Gastroesophageal sphincter (tissue), 3 donors: ENCODE measurements around the gene LRIG1.

Experiments
- CTCF ChIP-seq, 4 experiments: fragments of 200-600 bp in 2 of 4; fragments of 450-650 bp in 2 of 4; sonication (generic) in 1 of 4; IDR thresholded peaks; one replicate each; pipeline ENCODE4 v1.5.1; 2017 to 2019; ENCODE audit warnings: antibody characterized with exemption in 4 of 4, mild to moderate bottlenecking in 2 of 4, moderate library complexity in 2 of 4
- EP300 ChIP-seq: sonication (generic); formaldehyde crosslinking; IDR thresholded peaks from one replicate; pipeline ENCODE4 v1.6.1; 2017; ENCODE audit warnings: antibody characterized with exemption, mild to moderate bottlenecking
- POLR2A ChIP-seq, 2 donors: fragments of 450-650 bp; IDR thresholded peaks; one replicate each; pipeline ENCODE4 v1.6.1; 2017; ENCODE audit warnings: antibody characterized with exemption in 2 of 2, mild to moderate bottlenecking in 2 of 2, moderate library complexity in 1 of 2
- POLR2AphosphoS5 ChIP-seq: sonication (generic); formaldehyde crosslinking; IDR thresholded peaks from one replicate; pipeline ENCODE4 v1.6.1; 2017; ENCODE audit warnings: antibody characterized with exemption

- TF ChIP-seq POLR2A (IDR thresholded peaks at IDR 0.05) (no peak), POLR2AphosphoS5 (no peak), CTCF (IDR thresholded peaks at IDR 0.05) (no peak), EP300 (no peak)
These were observed 63.4 kb downstream of the LRIG1 start for GRCh38 chr3:66437341-66437929.
